ENCODE results near the gene EMILIN3. TPM values are rescaled to one million over a fixed set of nuclear protein-coding genes. Genes with fewer than 3 reads are reported as not detected.

Gene EMILIN3
- total RNA-seq, 1 experiment from 2014 or later, result 5.9 TPM

- H4K91ac ChIP-seq (ENCODE audit: insufficient read length, low read depth, low read length), result no peak overlapping the region
- Mint-ChIP-seq H3K4me1 (peaks cover 10 to 11% of the 10 kb centered on the region in 2 experiments), H3K4me3 (peak overlapping the region; percentile 68 to 88), H3K27ac (no peak overlapping the region), H3K36me3 (ENCODE audit: insufficient read depth in 1 of 3, low read depth in 3 of 3) (peaks cover 0 to 6% (median 5%) of the 10 kb centered on the region in 3 experiments; a peak in 5 of 7 replicates), H3K27me3 (ENCODE audit: low read depth) (peaks cover 59% of the 10 kb centered on the region), H3K9me3 (peaks cover 7 to 12% of the 10 kb centered on the region in 2 experiments)
- no peak overlapping the region for H3T11ph ChIP-seq (ENCODE audit: low read length)
- no peak overlapping the region for H3K27ac ChIP-seq (ENCODE audit: insufficient read length, low read depth, low read length)
- no peaks in the 10 kb centered on the region for H3K79me1 ChIP-seq (ENCODE audit: insufficient read depth, low read depth, low read length, poor library complexity, severe bottlenecking)
- no peaks in the 10 kb centered on the region for H3K4me1 ChIP-seq (ENCODE audit: insufficient read depth, low read length)
- no peak overlapping the region for H2BK120ac ChIP-seq (ENCODE audit: low read depth, low read length, poor library complexity, severe bottlenecking)
- peaks cover 4% of the 10 kb centered on the region for H3K9me3 ChIP-seq (ENCODE audit: control insufficient read depth, low read depth, low read length)
- H2AK5ac ChIP-seq (ENCODE audit: insufficient read length, low read length), result no peak overlapping the region
- H2BK5ac ChIP-seq (ENCODE audit: insufficient read length, low read length), result no peak overlapping the region
- H4K8ac ChIP-seq (replicated peaks; ENCODE audit: insufficient read length, low read depth, low read length), result no peak overlapping the region
- no peak overlapping the region for H3K4ac ChIP-seq (ENCODE audit: low read depth, low read length)
- H2AFZ ChIP-seq (ENCODE audit: low read length), result no peak overlapping the region
- DNase-seq, result no peak
- H4K20me1 ChIP-seq (ENCODE audit: control insufficient read depth, insufficient read depth, insufficient read length), result no peaks in the 10 kb centered on the region
- no peak overlapping the region for H3K14ac ChIP-seq (ENCODE audit: insufficient read depth, low read length)
- no peaks in the 10 kb centered on the region for H3K79me2 ChIP-seq (ENCODE audit: insufficient read depth, low read length)
- peaks cover 19% of the 10 kb centered on the region for H3K27me3 ChIP-seq (ENCODE audit: insufficient read depth, low read length)
- no peak overlapping the region; the same call in 1 of the 2 replicates for H2BK15ac ChIP-seq (ENCODE audit: low read depth, low read length)
- no peak overlapping the region for H2BK12ac ChIP-seq (ENCODE audit: insufficient read length, low read depth, low read length)
- no peak overlapping the region for H2BK20ac ChIP-seq (ENCODE audit: low read depth, low read length, poor library complexity, severe bottlenecking)
- H3K9ac ChIP-seq (ENCODE audit: extremely low read depth, insufficient read length, low read length), result no peak overlapping the region
- TF ChIP-seq, protein P1, sequence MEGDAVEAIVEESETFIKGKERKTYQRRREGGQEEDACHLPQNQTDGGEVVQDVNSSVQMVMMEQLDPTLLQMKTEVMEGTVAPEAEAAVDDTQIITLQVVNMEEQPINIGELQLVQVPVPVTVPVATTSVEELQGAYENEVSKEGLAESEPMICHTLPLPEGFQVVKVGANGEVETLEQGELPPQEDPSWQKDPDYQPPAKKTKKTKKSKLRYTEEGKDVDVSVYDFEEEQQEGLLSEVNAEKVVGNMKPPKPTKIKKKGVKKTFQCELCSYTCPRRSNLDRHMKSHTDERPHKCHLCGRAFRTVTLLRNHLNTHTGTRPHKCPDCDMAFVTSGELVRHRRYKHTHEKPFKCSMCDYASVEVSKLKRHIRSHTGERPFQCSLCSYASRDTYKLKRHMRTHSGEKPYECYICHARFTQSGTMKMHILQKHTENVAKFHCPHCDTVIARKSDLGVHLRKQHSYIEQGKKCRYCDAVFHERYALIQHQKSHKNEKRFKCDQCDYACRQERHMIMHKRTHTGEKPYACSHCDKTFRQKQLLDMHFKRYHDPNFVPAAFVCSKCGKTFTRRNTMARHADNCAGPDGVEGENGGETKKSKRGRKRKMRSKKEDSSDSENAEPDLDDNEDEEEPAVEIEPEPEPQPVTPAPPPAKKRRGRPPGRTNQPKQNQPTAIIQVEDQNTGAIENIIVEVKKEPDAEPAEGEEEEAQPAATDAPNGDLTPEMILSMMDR (conservative IDR thresholded peaks at IDR 0.05), result no peak
- H3K56ac ChIP-seq (ENCODE audit: insufficient read length, low read depth, low read length), result no peak overlapping the region
- peak overlapping the region; percentile 81 for H3K4me2 ChIP-seq (ENCODE audit: insufficient read depth, insufficient read length, low read length)
- no peak overlapping the region for H3K23ac ChIP-seq (ENCODE audit: insufficient read length, low read depth, low read length)
- no peak overlapping the region for H3K18ac ChIP-seq (ENCODE audit: insufficient read length, low read depth, low read length)
- WGBS (ENCODE audit: extremely low coverage, insufficient read length, low lambda C conversion rate), result no CpG with 5 or more reads among the region's 13 CpGs
- no peak overlapping the region for H4K5ac ChIP-seq (ENCODE audit: insufficient read length, low read depth, low read length)
- H3K23me2 ChIP-seq (ENCODE audit: insufficient read length, low read depth, low read length, poor library complexity, severe bottlenecking), result peaks cover 3% of the 10 kb centered on the region
These were observed 726 bp upstream of the EMILIN3 start for GRCh38 chr20:41367393-41367695.
